Caco-2 (cell line): ENCODE data around the gene EMILIN2. TPM values are rescaled to one million over a fixed set of nuclear protein-coding genes. Genes with fewer than 3 reads are reported as not detected.

ENCODE experiments used
- BruUV-seq: library from RNA; stranded (reverse); fragments of 400-500 nt; replicated peaks from 2 replicates; lab custom pipeline; 2021; lab: Mats Ljungman, UMichigan
- CTCF ChIA-PET: fragments of 300-600 bp; sonication (Branson Sonifier 250); formaldehyde crosslinking; loops from one replicate; lab custom pipeline; 2022; ENCODE audit warnings: antibody characterized with exemption; lab: Charles Lee
- POLR2A ChIA-PET: fragments of 300-600 bp; sonication (Branson Sonifier 250); formaldehyde crosslinking; loops from one replicate; lab custom pipeline; 2022; ENCODE audit warnings: antibody characterized with exemption; lab: Charles Lee
- DNase-seq, 2 experiments: peaks; one replicate each; pipeline versions ENCODE4 v3.0.0 to v3.0.0-alpha.2; 2020 to 2022
- H3K27me3 ChIP-seq: replicated peaks from 2 replicates; pipeline ENCODE4 v1.6.0; 2011; ENCODE audit warnings: low read length; ENCODE audit not compliant: control insufficient read depth, insufficient read depth
- H3K36me3 ChIP-seq: 2 replicates; pipeline ENCODE4 v1.5.1; 2011; ENCODE audit warnings: low read length; ENCODE audit not compliant: control insufficient read depth, insufficient read depth
- H3K4me1 ChIP-seq: fragments of 250-450 bp; sonication (Bioruptor Pico); 2 replicates; pipeline ENCODE4 v1.5.1; 2020; ENCODE audit warnings: mild to moderate bottlenecking
- H3K4me3 ChIP-seq: 2 replicates; pipeline ENCODE4 v1.5.1; 2011; ENCODE audit warnings: low read depth, mild to moderate bottlenecking, control low read depth, low read length
- H3K9me3 ChIP-seq: fragments of 250-450 bp; sonication (Bioruptor Pico); 2 replicates; pipeline ENCODE4 v1.5.1; 2020; ENCODE audit warnings: mild to moderate bottlenecking, moderate library complexity
- H3K27ac Mint-ChIP-seq: one replicate; pipeline ENCODE4 v1.8.0; 2022; ENCODE audit warnings: mixed read lengths; ENCODE audit not compliant: unreplicated experiment
- H3K27me3 Mint-ChIP-seq: one replicate; pipeline ENCODE4 v1.8.0; 2022; ENCODE audit warnings: mixed read lengths; ENCODE audit not compliant: insufficient read depth, unreplicated experiment
- H3K36me3 Mint-ChIP-seq: one replicate; pipeline ENCODE4 v1.8.0; 2022; ENCODE audit warnings: mild to moderate bottlenecking, mixed read lengths; ENCODE audit not compliant: insufficient read depth, unreplicated experiment
- H3K4me1 Mint-ChIP-seq: one replicate; pipeline ENCODE4 v1.8.0; 2022; ENCODE audit warnings: low read depth, mixed read lengths; ENCODE audit not compliant: unreplicated experiment
- H3K4me3 Mint-ChIP-seq: one replicate; pipeline ENCODE4 v1.8.0; 2022; ENCODE audit warnings: mild to moderate bottlenecking, moderate library complexity, mixed read lengths; ENCODE audit not compliant: unreplicated experiment
- H3K9me3 Mint-ChIP-seq: one replicate; pipeline ENCODE4 v1.8.0; 2022; ENCODE audit warnings: mixed read lengths; ENCODE audit not compliant: unreplicated experiment
- intact Hi-C: fragments of 100-400 bp; cut with micrococcal nuclease; formaldehyde crosslinking; loops from one replicate; pipeline ENCODE4 v1.10.0; 2022; ENCODE audit not compliant: unreplicated experiment
- total RNA-seq: library from RNA; stranded (reverse); gene quantifications from 2 replicates; pipeline ENCODE4 v1.2.3, GENCODE V29; 2022
- TF ChIP-seq, protein P1 (sequence below), 2 experiments: fragments of 200-600 bp in 1 of 2; IDR thresholded peaks; 1 replicate in 1 of 2; 2 replicates in 1 of 2; pipeline versions ENCODE4 v1.5.1 to v1.8.0; 2011 to 2022; ENCODE audit warnings: antibody characterized with exemption in 1 of 2, control low read depth in 1 of 2, inconsistent platforms in 1 of 2, low read depth in 1 of 2, low read length in 1 of 2, mild to moderate bottlenecking in 1 of 2, moderate library complexity in 1 of 2; ENCODE audit not compliant: insufficient read depth in 1 of 2, severe bottlenecking in 1 of 2, unreplicated experiment in 1 of 2

Gene EMILIN2
- total RNA-seq, 1 experiment from 2014 or later: 53.4 TPM

DNA sequence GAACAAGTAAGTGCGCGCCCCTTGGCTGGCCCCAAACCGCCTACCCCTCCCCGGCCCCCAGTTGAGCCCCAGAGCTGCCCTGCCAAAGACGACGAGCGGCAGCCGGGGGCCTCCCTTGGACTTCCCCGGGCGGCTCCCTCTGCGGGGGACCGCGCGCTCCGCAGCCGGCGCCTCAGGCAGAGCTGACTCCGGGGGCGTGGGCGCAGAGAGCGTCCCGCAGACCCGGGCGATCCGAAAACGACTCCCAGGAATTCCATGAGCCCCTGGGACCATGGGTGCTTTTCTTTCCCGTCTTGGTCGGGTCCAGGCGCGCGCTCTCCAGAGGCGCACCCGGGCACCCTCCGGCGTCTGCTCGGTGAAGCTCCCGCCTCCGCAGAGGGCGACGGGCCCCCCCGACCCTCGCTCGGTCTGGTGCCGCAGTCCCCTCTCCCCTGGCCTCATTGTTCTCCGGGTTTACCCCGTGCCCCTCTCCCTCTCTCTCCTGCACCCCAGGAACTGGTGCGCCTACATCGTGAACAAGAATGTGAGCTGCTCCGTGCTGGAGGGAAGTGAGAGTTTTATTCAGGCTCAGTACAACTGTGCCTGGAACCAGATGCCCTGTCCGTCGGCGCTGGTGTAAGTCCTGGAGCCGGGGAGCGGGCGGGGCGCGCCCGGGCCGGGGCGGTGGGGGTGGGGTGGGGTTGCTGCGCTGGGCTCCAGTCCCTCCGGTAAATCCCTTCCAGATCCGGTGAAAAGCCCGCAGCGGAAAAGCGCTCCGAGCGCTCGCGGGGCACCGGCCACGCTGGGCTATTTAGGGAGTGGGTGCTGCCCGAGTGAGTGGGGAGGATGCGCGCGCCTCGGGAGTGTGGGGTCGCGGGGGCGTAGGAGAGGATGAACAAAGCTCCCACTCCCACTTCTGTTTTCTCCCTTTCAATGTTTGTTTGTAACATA is 776 bp downstream of the EMILIN2 start:
- DNase-seq: peak in 1 of 2 experiments; percentile 60
- ChIA-PET POLR2A (interaction anchor here (0.6 to 1.7 kb wide), 2 partner anchors 22 to 369 kb away, joined by 3 to 6 read pairs; no protein-coding TSS in a partner anchor), CTCF (interaction anchor here (0.6 kb wide), 1 partner anchor 106 kb away, joined by 5 read pairs; no protein-coding TSS in a partner anchor)
- Histone ChIP-seq H3K4me3 (peak overlapping the region; percentile 80), H3K4me1 (peaks cover 13% of the 10 kb centered on the region; the same call in 1 of the 2 replicates), H3K36me3 (no peaks in the 10 kb centered on the region), H3K27me3 (no peaks in the 10 kb centered on the region), H3K9me3 (no peaks in the 10 kb centered on the region)
- Mint-ChIP-seq H3K27me3 (no peaks in the 10 kb centered on the region), H3K4me1 (peaks cover 21% of the 10 kb centered on the region), H3K4me3 (peak overlapping the region; percentile 99), H3K36me3 (peaks cover 12% of the 10 kb centered on the region), H3K9me3 (no peaks in the 10 kb centered on the region), H3K27ac (no peak overlapping the region)
- TF ChIP-seq, protein P1, sequence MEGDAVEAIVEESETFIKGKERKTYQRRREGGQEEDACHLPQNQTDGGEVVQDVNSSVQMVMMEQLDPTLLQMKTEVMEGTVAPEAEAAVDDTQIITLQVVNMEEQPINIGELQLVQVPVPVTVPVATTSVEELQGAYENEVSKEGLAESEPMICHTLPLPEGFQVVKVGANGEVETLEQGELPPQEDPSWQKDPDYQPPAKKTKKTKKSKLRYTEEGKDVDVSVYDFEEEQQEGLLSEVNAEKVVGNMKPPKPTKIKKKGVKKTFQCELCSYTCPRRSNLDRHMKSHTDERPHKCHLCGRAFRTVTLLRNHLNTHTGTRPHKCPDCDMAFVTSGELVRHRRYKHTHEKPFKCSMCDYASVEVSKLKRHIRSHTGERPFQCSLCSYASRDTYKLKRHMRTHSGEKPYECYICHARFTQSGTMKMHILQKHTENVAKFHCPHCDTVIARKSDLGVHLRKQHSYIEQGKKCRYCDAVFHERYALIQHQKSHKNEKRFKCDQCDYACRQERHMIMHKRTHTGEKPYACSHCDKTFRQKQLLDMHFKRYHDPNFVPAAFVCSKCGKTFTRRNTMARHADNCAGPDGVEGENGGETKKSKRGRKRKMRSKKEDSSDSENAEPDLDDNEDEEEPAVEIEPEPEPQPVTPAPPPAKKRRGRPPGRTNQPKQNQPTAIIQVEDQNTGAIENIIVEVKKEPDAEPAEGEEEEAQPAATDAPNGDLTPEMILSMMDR (IDR thresholded peaks at IDR 0.05; ENCODE audit: insufficient read depth in 1 of 2, low read depth in 1 of 2, low read length in 1 of 2, severe bottlenecking in 1 of 2, unreplicated experiment in 1 of 2): peak in 1 of 2 experiments; percentile 12
- no TSS peak for BruUV-seq
- intact Hi-C loops: loop anchor here (2.0 to 5.0 kb wide), 3 partner anchors 40 to 400 kb away; partner anchors contain the start of gene MYL12A

DNA sequence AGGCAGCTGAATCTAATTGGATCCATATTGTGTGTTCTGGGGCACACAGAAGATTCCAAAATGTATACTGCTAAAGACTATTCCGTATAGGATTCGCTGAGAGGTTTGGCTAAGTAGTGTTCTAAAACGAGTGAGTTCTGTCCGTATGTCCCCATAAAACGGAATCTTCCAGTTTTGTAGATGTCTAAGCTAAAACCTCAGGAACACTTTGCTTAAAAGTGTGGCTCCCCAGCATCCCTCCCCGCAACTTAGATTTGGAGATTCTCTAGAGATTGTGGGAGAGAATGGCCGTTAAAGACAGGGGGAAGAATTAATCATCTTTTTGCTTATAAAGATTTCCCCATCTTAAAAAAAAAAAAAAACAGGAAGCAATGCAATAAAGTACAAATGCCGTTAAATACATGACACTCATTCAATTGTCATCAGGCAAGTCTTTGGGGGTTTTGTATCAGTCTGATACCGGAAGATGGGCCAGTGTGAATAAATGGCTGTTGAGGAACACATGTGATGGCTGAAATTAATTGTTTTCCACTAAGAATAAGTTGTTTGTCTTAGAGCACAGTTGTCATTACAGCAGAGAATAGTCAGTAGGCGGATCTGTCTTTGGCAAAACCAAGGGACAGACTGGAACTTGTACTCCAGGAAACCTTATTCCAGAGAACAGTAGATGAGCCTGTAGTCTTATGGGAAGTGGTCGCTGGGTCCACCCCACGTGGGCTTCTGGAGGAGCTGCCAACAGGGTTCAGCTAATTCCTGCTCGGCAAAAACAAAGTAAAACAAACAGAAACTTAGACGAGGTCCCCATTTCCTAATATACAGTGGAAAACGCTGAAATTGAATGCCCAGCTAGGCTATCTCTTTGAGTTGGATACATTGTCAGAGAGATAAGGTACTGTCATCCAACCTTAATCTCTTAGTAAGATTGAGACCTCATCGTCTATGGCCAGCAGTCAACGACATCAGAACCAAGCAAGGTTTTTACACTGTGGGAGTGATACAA is 1.7 kb downstream of the EMILIN2 start:
- Mint-ChIP-seq H3K9me3 (no peaks in the 10 kb centered on the region), H3K4me1 (peaks cover 26% of the 10 kb centered on the region), H3K4me3 (peak overlapping the region; percentile 99), H3K27ac (no peak overlapping the region), H3K36me3 (peaks cover 12% of the 10 kb centered on the region), H3K27me3 (no peaks in the 10 kb centered on the region)
- H3K9me3 ChIP-seq: no peaks in the 10 kb centered on the region
- CTCF ChIA-PET: no interaction called here
- TSS peak; percentile 48 for BruUV-seq
- no peaks in the 10 kb centered on the region for H3K36me3 ChIP-seq
- H3K4me3 ChIP-seq: peak overlapping the region; percentile 80
- DNase-seq: no peak
- TF ChIP-seq, protein P1 (IDR thresholded peaks at IDR 0.05; ENCODE audit: insufficient read depth in 1 of 2, low read depth in 1 of 2, low read length in 1 of 2, severe bottlenecking in 1 of 2, unreplicated experiment in 1 of 2): no peak
- intact Hi-C loops: loop anchor here (5.0 kb wide), 2 partner anchors 41 to 399 kb away; partner anchors contain the start of gene MYL12A
- POLR2A ChIA-PET: interaction anchor here (0.6 kb wide), 1 partner anchor 368 kb away, joined by 3 read pairs; no protein-coding TSS in a partner anchor
- H3K27me3 ChIP-seq: no peaks in the 10 kb centered on the region
- peaks cover 22% of the 10 kb centered on the region for H3K4me1 ChIP-seq
